Measurements from ENCODE around the gene RFC4. TPM values are rescaled to one million over a fixed set of nuclear protein-coding genes. Genes with fewer than 3 reads are reported as not detected.

RFC4 gene
- polyA plus RNA-seq, 3 donors = 44.0 to 58.3 (median 54.9) TPM

DNA sequence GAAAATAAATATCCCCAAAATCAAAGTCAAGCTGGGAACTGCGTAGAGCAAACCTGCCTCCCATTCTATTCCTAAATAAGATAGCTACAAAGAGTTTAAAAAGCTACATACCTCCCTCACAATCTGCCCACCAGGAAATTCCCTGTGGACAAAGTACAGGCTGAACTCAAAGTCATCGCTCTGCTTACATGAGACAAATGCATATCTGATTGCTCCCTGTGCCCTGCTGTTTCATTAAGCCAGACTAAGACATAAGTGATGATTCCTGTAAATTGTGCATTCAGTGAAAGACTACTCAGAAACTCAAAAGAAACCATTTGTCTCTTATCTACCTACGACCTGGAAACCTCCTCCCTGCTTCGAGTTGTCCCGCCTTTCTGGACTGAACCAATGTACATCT, 51.4 kb downstream of the RFC4 start:
- no peak for DNase-seq (ENCODE audit: low read depth in 3 of 3, low spot score in 2 of 3)

DNA sequence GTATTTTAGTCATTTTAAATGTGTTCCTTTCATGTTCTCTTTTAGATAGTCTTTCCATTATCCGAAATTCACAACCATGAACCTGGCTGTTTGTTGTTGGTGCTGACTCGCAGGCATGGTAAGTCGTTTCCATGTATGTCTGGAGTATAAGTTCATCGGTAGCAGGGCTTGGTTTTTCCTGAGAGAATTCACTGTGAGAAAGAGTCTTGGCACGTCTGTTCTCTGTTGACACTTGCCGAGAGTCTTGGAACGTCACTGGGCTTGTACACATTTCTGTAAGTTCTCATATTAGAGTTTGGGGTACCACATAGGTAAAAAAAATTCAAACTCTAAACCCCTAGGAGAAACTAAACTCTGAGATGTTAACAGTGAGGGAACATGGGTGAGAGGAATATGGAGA, 52.3 kb downstream of the RFC4 start:
- DNase-seq (ENCODE audit: low read depth in 3 of 3, low spot score in 2 of 3) = no peak

DNA sequence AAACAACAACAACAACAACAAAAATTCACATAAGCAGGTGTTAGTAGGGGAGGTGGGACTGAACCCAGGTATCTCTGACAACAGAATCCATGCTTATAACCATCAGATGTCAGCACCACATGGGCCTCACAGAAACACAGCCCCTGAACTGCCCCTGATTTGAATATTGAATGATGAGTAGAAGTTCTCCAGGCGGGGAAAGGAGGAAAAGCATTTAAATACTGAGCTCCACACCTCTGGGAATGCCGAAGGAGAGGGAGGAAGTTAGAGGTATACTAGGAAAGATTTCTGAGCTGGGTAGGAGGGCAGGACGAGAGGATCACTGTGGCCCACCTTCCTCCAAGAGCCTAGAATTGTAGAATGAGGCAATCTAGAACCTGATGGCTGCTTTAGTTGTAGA, 54.8 kb downstream of the RFC4 start:
- no peak for DNase-seq (ENCODE audit: low read depth in 3 of 3, low spot score in 2 of 3)

DNA sequence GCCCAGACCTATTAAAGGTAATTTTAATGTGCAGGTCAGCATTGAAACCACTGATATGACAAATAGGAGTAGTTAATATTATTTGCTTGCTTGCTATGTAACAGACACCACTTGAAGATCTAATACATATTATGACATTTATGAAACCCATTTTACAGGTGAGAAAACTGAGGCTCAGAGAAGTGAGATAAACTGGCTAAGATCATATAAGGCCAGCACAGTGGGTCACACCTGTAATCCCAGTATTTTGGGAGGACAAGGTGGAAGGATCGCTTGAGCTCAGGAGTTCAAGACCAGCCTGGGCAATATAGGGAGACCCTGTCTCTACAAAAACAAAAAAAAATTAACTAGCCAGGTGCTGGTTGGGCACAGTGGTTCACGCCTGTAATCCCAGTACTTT, 56.0 kb downstream of the RFC4 start:
- no peak for DNase-seq (ENCODE audit: low read depth in 3 of 3, low spot score in 2 of 3)

DNA sequence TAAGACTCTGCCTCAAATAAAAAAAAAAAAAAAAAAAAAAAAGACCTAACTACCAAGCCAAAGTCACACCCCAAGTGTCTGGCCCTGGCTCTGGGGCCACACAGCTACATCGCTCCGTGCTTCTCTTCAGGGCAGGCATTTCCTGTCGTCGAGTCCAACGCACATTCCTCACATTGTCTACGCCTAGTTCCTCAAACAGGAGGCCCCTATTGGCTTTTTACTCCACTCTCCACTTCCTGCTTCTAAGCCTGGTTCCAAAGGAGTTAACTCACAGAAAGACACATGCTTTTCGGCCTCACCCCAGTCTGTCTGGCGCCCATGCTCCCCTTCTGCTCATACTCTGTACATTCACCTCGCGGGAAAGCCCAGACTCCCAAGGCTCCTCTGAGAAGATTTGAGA, 60.3 kb downstream of the RFC4 start:
- peak in 1 of 3 donors; percentile 12 for DNase-seq (ENCODE audit: low read depth in 3 of 3, low spot score in 2 of 3)

DNA sequence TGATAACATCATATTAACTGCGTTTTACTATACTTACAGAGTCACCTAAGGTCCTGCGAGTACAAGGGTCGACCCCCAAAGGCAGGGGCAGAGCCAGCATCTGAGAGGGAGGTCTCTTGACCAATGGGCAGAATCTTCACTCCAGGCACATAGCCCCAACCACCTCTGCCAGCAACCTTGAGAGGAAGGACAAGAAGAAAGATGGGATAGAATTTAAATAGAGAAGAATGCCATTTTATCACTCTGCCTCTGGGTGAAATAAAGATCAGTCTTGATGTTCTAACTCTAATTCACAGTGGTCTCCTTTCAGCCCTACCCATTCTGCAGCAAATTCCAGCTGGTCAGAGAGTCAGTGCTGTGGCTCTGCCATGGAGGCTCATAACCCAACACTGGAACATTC, 62.6 kb downstream of the RFC4 start:
- no peak for DNase-seq (ENCODE audit: low read depth in 3 of 3, low spot score in 2 of 3)

DNA sequence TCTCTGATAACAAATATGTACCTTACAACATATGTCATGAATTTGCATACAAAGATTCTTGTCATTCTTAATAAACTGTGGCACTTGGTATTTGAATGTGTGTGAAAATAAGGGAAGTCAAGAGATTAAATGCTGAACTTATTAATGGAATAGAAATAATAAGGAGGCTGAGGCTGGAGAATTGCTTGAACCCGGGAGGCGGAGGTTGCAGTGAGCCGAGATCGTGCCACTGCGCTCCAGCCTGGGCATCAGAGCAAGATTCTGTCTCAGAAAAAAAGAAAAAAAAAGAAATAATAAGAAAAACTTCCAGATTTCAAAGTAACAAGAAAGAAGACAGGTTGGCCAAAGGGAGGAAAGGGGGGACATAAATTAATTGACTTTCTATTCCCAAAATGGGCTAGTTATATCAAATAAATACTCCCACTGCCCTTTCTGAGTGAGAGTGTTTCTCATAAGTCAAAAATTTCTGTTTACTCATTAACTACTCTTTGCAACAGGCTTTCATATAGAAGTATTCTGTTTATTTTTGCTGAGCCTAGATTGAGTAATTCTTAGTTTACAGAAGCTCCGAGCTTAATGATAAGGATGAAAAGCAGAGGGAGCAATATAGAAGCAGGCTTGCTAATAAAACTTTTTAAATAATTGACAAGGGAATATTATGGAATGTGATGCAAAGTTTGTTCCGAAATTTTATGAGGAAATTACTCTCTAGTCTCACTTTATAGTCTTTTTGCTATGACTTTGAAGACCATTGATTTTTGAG, 63.5 kb downstream of the RFC4 start:
- DNase-seq (ENCODE audit: low read depth in 3 of 3, low spot score in 2 of 3) = no peak

Other genes with a start within 250 kb of the RFC4 start
- gene TBCCD1, start 239.1 kb downstream of the RFC4 start, polyA plus RNA-seq (ENCODE audit: insufficient read length in 3 of 3) = 10 to 100 TPM; 19.3 to 19.7 (median 19.5) TPM
- 10 to 100 TPM; 65.8 to 68.8 (median 67.4) TPM for gene DNAJB11, start 235.8 kb downstream of the RFC4 start, polyA plus RNA-seq (ENCODE audit: insufficient read length in 3 of 3)
- 1 to 10 TPM in 2 of 3 donors, under 1 TPM in 1; 0.69 to 2.7 (median 1.0) TPM for gene AHSG, start 193.4 kb downstream of the RFC4 start, polyA plus RNA-seq (ENCODE audit: insufficient read length in 3 of 3)
- under 1 TPM in 1 of 3 donors, not detected in 2; 0.33 TPM for gene FETUB, start 166.1 kb downstream of the RFC4 start, polyA plus RNA-seq (ENCODE audit: insufficient read length in 3 of 3)
- 1 to 10 TPM; 2.1 to 2.8 (median 2.2) TPM for gene HRG, start 140.5 kb downstream of the RFC4 start, polyA plus RNA-seq (ENCODE audit: insufficient read length in 3 of 3)
- gene KNG1, start 89.1 kb downstream of the RFC4 start, polyA plus RNA-seq (ENCODE audit: insufficient read length in 3 of 3) = 100 to 1,000 TPM; 144 to 168 (median 163) TPM
- 1,000 to 10,000 TPM in 1 of 3 donors, 100 to 1,000 TPM in 2; 981 to 1,043 (median 986) TPM for gene EIF4A2, start 22.9 kb downstream of the RFC4 start, polyA plus RNA-seq (ENCODE audit: insufficient read length in 3 of 3)
- under 1 TPM in 2 of 3 donors, not detected in 1; 0.03 to 0.04 TPM for gene ADIPOQ, start 36.2 kb upstream of the RFC4 start, polyA plus RNA-seq (ENCODE audit: insufficient read length in 3 of 3)
- gene ST6GAL1, start 124.0 kb upstream of the RFC4 start, polyA plus RNA-seq (ENCODE audit: insufficient read length in 3 of 3) = 10 to 100 TPM; 65.8 to 81.0 (median 72.8) TPM